ENCODE measurements around the gene UBR4. TPM values are rescaled to one million over a fixed set of nuclear protein-coding genes. Genes with fewer than 3 reads are reported as not detected.
"Not testable (repeated sequence)": the region's sequence is repeated elsewhere in the genome, so short reads cannot be mapped to it uniquely, and the experiment has no call there.

Gene UBR4
- total RNA-seq: 121 and 127 TPM in 2 replicates

GRCh38 chr1:19209990-19210771 lies at the start of gene UBR4:
Gene UBR4 (minus strand): TSS chr1:19210266. CDS start chr1:19210248, 18 bp downstream.
- intact Hi-C loops (cut with micrococcal nuclease): loop anchor here (1.0 to 5.0 kb wide), 4 partner anchors 41 to 387 kb away; partner anchors contain the start of genes ALDH4A1, EMC1 and MRTO4

GRCh38 chr1:19258353-19258752 lies 48.3 kb upstream of the UBR4 start:
- intact Hi-C loops (cut with micrococcal nuclease): no loop called here

GRCh38 chr1:19257178-19257914 lies 47.3 kb upstream of the UBR4 start:
- intact Hi-C loops (cut with micrococcal nuclease): no loop called here

- intact Hi-C loops (cut with micrococcal nuclease): not testable (repeated sequence)
Observed at GRCh38 chr1:19256301-19256700, 46.2 kb upstream of the UBR4 start.

GRCh38 chr1:19255288-19255687 lies 45.2 kb upstream of the UBR4 start:
- intact Hi-C loops (cut with micrococcal nuclease): no loop called here

GRCh38 chr1:19254416-19254815 lies 44.4 kb upstream of the UBR4 start:
- intact Hi-C loops (cut with micrococcal nuclease): no loop called here

GRCh38 chr1:19251305-19252196 lies 41.5 kb upstream of the UBR4 start, which contains the start of the genes EMC1 and MRTO4:
Gene EMC1 (minus strand): TSS chr1:19251524. CDS start chr1:19251509, 15 bp downstream.
Gene MRTO4 (plus strand): TSS chr1:19251805. CDS start chr1:19251836, 31 bp downstream.
- intact Hi-C loops (cut with micrococcal nuclease): loop anchor here (1.0 to 2.0 kb wide), 4 partner anchors 41 to 401 kb away; partner anchors contain the start of genes AKR7A2, ALDH4A1, SLC66A1 and UBR4

- intact Hi-C loops (cut with micrococcal nuclease): loop anchor here (1.0 to 2.0 kb wide), 4 partner anchors 40 to 402 kb away; partner anchors contain the start of genes AKR7A2, ALDH4A1, SLC66A1 and UBR4
Observed at GRCh38 chr1:19250629-19251304, 40.7 kb upstream of the UBR4 start.

GRCh38 chr1:19240673-19241538 lies 30.8 kb upstream of the UBR4 start:
- intact Hi-C loops (cut with micrococcal nuclease): loop anchor here (1.0 kb wide), 3 partner anchors 62 to 357 kb away; no protein-coding TSS in a partner anchor

- intact Hi-C loops (cut with micrococcal nuclease): no loop called here
Observed at GRCh38 chr1:19239876-19240275, 29.8 kb upstream of the UBR4 start.

- intact Hi-C loops (cut with micrococcal nuclease): no loop called here
Observed at GRCh38 chr1:19234224-19234623, 24.2 kb upstream of the UBR4 start.

GRCh38 chr1:19232524-19232846 lies 22.4 kb upstream of the UBR4 start:
- intact Hi-C loops (cut with micrococcal nuclease): no loop called here

- intact Hi-C loops (cut with micrococcal nuclease): not testable (repeated sequence)
Observed at GRCh38 chr1:19231736-19232523, 21.9 kb upstream of the UBR4 start.

GRCh38 chr1:19229828-19230325 lies 19.8 kb upstream of the UBR4 start:
- intact Hi-C loops (cut with micrococcal nuclease): no loop called here

- intact Hi-C loops (cut with micrococcal nuclease): no loop called here
Observed at GRCh38 chr1:19229229-19229628, 19.2 kb upstream of the UBR4 start.

GRCh38 chr1:19222979-19223824 lies 13.1 kb upstream of the UBR4 start:
- intact Hi-C loops (cut with micrococcal nuclease): no loop called here

GRCh38 chr1:19222573-19222972 lies 12.5 kb upstream of the UBR4 start:
- intact Hi-C loops (cut with micrococcal nuclease): no loop called here

GRCh38 chr1:19220991-19221390 lies 10.9 kb upstream of the UBR4 start:
- intact Hi-C loops (cut with micrococcal nuclease): no loop called here

Data from T-helper 2 cell treated with Interferon-gamma antibody and Interleukin-4, amounts not matched to agents 100 ng/mL and 5 ng/mL, for 36 hours (primary cell).